ENCODE measurements around the gene LRRC8B.

DNA sequence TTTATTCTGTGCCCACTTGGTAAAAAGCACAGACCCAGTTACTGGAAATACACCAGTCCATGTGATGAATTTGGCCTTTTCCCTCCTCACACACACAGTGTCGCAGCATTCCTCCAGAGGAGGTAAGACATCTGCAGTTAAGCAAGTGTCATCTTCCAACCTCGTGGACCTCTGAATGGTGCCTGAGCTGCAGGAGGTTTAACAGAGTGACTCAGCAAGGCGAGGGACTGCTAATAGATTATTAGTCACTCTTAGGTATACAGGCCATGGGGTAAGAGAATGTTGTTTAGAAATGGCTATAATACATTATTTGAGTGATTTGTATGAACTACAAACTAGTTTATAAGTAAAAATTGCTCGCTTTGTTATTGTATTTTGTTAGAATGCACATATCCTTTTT is 8.6 kb upstream of the LRRC8B start:
- TF ChIP-seq POLR2A (IDR thresholded peaks at IDR 0.05) (no peak), CTCF (IDR thresholded peaks at IDR 0.05) (no peak), EP300 (IDR thresholded peaks at IDR 0.05) (no peak)

Data from ovary (tissue), 3 donors.